Measurements from ENCODE around the gene NEB.

DNA sequence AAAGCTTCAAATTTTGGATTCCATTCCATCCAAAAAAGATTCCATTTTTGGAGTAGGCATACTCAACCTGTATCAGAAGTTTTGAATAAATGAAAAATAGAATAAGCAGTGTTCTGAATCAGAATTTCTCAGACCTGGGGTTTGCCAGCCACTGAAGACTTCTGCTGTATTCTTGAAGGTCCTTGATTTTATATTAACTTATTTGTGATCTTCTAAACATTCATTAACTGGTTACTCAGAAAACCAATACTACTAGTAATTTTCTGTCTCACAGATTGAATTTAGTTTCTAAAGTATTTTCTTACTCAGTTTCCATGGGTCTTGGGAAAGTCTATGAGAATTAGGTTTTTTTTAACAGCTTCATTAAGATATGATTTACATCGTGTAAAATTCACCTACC, 263.7 kb downstream of the NEB start:
- TF ChIP-seq, protein P1, sequence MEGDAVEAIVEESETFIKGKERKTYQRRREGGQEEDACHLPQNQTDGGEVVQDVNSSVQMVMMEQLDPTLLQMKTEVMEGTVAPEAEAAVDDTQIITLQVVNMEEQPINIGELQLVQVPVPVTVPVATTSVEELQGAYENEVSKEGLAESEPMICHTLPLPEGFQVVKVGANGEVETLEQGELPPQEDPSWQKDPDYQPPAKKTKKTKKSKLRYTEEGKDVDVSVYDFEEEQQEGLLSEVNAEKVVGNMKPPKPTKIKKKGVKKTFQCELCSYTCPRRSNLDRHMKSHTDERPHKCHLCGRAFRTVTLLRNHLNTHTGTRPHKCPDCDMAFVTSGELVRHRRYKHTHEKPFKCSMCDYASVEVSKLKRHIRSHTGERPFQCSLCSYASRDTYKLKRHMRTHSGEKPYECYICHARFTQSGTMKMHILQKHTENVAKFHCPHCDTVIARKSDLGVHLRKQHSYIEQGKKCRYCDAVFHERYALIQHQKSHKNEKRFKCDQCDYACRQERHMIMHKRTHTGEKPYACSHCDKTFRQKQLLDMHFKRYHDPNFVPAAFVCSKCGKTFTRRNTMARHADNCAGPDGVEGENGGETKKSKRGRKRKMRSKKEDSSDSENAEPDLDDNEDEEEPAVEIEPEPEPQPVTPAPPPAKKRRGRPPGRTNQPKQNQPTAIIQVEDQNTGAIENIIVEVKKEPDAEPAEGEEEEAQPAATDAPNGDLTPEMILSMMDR (IDR thresholded peaks at IDR 0.05 in 8 of 11, conservative IDR thresholded peaks at IDR 0.05 in 3 of 11): no peak
- TF ChIP-seq POLR2A (IDR thresholded peaks at IDR 0.05): no peak
- no peak for TF ChIP-seq POLR2AphosphoS5 (IDR thresholded peaks at IDR 0.05)

All from spleen (tissue), 7 donors.